ENCODE results near the gene PLCD1.

PLCD1 gene

GRCh38 chr3:38046027-38046426 lies 16.6 kb upstream of the PLCD1 start:
- no peak overlapping the region for H3K4me3 ChIP-seq (ENCODE audit: low read length)
- DNase-seq (ENCODE audit: low read depth) = no peak
- TF ChIP-seq, protein P1, sequence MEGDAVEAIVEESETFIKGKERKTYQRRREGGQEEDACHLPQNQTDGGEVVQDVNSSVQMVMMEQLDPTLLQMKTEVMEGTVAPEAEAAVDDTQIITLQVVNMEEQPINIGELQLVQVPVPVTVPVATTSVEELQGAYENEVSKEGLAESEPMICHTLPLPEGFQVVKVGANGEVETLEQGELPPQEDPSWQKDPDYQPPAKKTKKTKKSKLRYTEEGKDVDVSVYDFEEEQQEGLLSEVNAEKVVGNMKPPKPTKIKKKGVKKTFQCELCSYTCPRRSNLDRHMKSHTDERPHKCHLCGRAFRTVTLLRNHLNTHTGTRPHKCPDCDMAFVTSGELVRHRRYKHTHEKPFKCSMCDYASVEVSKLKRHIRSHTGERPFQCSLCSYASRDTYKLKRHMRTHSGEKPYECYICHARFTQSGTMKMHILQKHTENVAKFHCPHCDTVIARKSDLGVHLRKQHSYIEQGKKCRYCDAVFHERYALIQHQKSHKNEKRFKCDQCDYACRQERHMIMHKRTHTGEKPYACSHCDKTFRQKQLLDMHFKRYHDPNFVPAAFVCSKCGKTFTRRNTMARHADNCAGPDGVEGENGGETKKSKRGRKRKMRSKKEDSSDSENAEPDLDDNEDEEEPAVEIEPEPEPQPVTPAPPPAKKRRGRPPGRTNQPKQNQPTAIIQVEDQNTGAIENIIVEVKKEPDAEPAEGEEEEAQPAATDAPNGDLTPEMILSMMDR (conservative IDR thresholded peaks at IDR 0.05; ENCODE audit: low read length) = no peak

- H3K4me3 ChIP-seq (ENCODE audit: low read length) = no peak overlapping the region
- DNase-seq (ENCODE audit: low read depth) = no peak
- TF ChIP-seq, protein P1 (conservative IDR thresholded peaks at IDR 0.05; ENCODE audit: low read length) = no peak
Observed at GRCh38 chr3:38043486-38043885, 14.0 kb upstream of the PLCD1 start.

DNA sequence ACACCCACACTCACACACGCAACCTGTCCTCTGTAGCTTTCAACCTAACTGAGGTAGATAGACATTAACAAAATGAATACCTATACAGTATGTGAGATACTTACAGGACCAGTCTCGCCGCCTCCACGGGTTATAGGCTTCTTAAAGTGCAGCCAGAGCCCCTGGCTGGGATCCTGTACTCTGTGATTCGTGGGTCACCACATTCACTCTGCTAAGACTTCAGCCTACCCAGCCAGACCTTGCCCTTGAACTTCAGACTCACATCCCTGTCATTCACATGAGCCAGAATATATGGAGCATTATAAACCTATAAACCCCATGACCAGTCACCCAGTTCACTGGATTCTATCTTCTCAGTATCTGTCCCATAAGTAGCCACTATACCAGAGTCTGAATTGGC lies 11.0 kb upstream of the PLCD1 start:
- TF ChIP-seq, protein P1 (conservative IDR thresholded peaks at IDR 0.05; ENCODE audit: low read length) = no peak
- H3K4me3 ChIP-seq (ENCODE audit: low read length) = no peak overlapping the region
- DNase-seq (ENCODE audit: low read depth) = no peak

DNA sequence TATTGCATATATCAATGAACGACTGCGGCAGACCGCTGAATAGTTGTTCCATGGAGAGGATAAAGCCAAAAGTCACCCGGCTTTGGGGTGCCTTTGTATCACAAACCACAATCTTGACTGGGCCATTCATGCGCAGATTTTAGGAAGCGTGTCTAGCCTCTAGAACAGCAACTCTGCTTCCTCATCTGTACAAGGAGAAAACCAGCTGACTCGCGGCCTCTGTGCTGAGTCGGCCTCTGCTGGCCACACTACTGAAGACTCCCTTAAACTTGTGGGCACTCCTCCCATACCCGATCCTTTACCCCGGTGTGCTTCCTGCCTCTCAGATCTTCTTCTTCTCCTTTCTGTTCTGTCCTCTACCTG lies 10.4 kb upstream of the PLCD1 start:
- TF ChIP-seq, protein P1 (conservative IDR thresholded peaks at IDR 0.05; ENCODE audit: low read length) = peak; percentile 22; the same call in 1 of the 2 replicates
- DNase-seq (ENCODE audit: low read depth) = peak; percentile 44
- no peak overlapping the region for H3K4me3 ChIP-seq (ENCODE audit: low read length)

DNA sequence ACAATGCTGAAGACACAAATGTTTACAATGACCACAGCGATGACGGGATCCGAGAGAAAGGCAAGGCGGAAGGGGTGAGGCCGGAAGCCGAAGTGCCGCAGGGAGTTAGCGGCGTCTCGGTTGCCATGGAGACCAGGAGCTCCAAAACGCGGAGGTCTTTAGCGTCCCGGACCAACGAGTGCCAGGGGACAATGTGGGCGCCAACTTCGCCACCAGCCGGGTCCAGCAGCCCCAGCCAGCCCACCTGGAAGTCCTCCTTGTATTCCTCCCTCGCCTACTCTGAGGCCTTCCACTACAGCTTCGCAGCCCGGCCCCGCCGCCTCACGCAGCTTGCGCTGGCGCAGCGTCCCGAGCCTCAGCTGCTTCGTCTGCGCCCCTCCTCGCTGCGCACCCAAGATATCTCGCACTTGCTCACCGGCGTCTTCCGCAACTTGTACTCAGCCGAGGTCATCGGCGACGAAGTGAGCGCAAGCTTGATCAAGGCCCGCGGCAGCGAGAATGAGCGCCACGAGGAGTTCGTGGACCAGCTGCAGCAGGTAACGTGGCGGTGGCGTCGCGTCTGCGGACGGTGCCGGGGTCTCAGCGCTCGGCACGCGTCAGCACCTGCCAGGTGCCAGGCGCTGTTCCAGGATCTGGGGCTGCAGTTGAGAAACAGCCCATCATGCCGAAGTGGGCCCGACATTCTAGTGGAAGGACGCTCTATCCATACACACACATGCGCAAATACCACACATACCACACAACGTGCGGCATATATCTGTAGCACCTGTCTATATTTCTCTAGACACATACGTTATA lies 9.9 kb upstream of the PLCD1 start, which contains the start of gene DLEC1:
Gene DLEC1, plus strand, starts transcription at position 108 of the 798 bp plus-strand sequence. Its CDS starts 18 bp downstream, at position 126.
- H3K4me3 ChIP-seq (ENCODE audit: low read length) = peak within 1 kb of the TSS; percentile 45
- TF ChIP-seq, protein P1 (conservative IDR thresholded peaks at IDR 0.05; ENCODE audit: low read length) = no peak
- peak; percentile 36 for DNase-seq (ENCODE audit: low read depth)

GRCh38 chr3:38038447-38038911 lies 9.0 kb upstream of the PLCD1 start:
- DNase-seq (ENCODE audit: low read depth) = no peak
- TF ChIP-seq, protein P1 (conservative IDR thresholded peaks at IDR 0.05; ENCODE audit: low read length) = no peak
- no peak overlapping the region for H3K4me3 ChIP-seq (ENCODE audit: low read length)

- H3K4me3 ChIP-seq (ENCODE audit: low read length) = no peak overlapping the region
- no peak for DNase-seq (ENCODE audit: low read depth)
- TF ChIP-seq, protein P1 (conservative IDR thresholded peaks at IDR 0.05; ENCODE audit: low read length) = no peak
Observed at GRCh38 chr3:38036906-38037305, 7.5 kb upstream of the PLCD1 start.

Data from AG10803 (cell line).